Stimulated activated CD8-positive, alpha-beta memory T cell treated with anti-CD3 and anti-CD28 coated beads, Interleukin-4, amount 100 ng/mL, for 1 hour (primary cell): ENCODE results near the gene MN1.

Experiments
- DNase-seq, 2 donors: peaks; one replicate each; pipeline ENCODE4 v3.0.0-alpha.2; 2020; ENCODE audit warnings: low read depth in 2 of 2, low spot score in 1 of 2

The MN1 gene

DNA sequence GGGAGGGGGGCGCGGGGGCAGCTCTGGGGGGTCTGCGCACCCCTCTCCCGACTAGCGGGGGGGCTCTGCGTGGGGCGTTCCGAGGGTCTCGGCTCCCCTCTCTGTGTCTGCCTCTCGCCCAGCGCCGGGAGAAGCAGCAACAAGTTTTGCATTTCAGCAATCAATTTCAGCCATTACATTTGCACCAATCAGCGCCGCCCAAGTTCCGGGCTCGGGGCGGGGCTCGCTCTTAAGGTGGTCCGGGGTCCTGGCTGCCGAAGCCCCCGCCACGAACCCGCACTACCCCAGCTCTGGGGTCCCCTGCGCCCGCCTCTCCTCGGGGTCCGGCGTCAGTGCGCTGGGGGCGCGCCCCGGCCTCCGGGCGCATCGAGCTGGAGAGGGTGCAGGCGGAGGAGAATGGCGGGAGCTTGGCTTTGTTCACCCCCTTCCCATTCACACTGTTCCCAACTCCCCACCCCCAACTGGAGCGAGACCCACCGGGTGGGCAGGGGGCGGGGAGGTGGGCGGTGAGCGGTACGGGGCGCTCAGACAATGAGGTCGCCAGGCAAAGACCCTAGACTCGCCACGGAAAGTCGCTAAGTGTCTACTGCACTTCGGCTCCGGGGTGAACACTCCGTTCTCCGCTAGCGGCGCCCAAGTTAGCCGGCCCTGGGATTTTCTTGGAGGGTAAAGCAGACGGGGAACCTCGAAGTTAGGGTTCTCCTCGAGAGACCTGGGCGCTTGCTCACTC, at the start of gene MN1:
TSS of gene MN1 (minus strand) at position 141 of the 730 bp plus-strand sequence. CDS start 1,213 bp downstream, outside the sequence.
- peak in 1 of 2 donors; percentile 16 for DNase-seq

DNA sequence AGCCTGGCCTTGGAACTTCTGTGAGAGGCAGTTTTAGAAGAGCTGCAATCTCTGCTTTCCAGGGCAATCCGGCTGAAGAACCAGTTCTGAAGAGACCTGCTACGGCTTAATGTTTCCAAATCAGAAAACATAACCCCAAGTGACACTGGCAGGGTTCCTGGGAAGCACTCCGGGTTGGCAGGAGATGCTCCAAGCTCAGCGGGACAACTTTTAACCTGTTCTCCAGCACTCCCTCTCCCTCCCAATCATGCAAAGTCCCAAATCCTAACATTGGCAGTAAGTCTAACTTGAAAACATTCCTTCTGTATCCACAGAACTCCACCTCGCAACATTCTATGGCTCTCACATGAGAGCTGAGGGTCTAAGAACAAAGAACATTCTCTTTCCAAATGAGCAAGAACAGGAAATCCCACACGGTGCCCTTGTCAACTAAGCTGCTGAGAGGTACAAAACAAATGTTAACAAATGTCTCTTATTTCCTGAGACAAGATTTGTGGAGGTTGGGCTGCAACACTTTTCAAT, 48.5 kb upstream of the MN1 start:
- no peak for DNase-seq

DNA sequence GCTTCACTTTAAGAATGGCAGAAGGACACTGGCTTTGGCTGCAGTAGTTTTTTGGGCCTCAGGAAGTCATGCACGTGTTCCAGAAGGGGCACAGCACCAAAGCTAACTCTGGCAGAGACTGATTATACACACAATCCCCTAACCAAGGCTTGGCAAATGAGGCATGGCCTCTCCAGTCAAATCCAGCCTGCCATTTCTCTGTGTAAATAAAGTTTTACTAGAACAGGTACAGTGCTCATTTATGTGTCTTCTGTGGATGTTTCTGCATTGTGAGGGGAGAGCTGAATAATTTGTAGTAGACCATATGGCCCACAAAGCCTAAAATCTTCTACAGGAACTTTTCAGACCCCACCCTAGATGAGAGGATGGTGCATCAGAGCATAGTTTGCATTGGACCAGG, 46.4 kb upstream of the MN1 start:
- no peak for DNase-seq

DNA sequence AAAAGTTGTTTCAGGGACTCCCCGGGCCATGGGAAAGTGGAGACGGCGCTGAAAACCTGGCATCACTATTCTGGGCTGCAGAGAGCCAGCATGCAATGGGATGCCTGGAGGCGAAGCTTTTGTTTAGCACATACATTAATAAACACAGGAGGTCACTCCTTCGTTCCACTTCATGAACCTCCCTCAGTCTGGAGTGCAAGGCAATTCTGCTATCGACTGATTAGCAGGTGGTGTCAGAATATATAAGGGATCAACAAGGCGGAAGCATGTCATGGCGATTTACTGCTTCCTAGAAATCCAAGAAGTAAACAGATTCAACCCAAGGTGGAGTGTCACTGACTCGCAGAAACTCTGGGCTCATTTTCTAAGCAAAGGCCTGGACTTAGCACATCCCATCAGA, 45.4 kb upstream of the MN1 start:
- DNase-seq: no peak

DNA sequence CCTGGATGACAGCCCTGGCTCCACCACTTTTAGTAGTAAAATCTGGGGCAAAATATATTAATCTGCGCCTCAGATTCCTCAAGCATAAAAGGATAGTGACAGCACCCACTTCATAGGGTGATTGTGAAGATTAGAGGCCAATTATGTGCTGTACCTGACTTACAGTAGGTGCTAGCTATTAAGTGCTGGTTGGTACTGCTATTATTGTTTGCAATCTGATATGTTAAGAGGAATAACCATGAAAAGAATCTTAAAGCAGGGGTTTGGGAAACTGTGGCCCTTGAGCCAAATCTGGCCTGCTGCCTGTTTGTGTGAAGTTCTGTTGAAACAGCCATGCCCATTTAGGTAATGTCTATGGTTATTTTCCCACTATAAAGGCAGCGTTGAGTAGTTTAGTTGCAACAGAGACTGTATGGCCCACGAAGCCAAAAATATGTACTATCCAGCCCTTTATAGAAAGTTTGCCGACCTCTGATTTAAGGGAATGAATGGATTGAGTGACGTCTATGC, 44.7 kb upstream of the MN1 start:
- DNase-seq: no peak

DNA sequence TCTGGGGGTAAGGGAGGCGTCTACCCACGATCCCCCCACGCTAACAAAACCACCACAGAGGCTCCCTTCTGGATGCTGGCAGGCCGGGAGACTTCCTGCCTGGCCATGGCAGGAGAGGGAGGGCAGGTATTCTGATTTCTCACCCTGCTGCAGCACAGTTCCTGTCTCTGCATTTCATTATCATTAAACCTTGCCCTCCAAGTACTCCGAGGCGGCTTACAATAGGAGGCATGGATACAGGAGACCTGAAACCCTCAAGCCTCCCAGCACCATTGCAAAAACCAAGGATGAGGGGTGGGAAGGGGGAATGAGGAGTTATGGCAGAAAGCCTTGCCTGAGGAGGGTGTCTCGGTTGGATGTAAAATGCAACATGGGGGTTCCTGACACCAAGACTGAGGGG, 44.1 kb upstream of the MN1 start:
- no peak for DNase-seq

DNA sequence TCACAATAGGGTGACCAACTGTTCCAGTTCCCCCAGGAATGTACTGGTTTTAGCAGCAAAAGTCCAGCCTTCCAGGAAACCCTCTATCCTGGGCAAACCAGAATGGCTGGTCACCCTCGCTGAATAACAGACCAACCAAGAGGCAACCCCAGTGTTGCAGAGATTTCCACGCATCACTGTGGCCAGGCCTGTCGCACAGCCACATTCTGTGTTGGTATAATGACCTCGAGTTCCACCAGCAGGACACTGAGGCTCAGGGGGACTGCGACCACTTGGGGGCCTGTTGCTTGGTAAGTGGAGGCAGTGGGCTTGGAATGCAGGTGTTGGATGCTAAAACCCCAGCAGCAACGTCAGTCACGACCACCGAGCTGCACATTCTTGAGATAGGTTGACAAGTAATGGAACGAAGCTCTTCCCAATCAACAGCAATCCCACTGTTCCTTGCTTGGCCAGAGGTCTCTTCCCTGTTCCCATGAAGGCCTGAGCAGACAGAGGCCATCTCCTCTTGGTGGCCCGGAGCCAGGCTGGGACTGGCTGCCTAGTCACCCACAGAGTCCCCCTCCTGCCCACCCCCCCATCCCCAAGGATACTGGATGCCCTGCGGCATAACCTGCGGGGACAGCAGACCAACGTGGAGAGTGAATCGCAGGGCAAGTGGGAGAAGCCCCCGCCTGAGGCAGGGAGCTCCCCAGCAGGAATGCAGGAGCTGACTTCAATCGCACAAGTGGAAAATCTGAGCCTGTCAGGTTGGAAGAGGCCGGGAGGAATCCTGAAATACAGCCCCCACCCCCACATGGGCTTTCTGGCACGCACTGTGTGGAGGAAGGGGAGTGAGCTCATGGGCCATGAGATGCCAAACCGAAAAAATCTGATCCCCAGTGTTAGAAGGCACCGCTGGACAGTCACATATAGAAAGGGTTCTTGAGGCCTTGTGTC, 43.4 kb upstream of the MN1 start:
- DNase-seq: no peak

DNA sequence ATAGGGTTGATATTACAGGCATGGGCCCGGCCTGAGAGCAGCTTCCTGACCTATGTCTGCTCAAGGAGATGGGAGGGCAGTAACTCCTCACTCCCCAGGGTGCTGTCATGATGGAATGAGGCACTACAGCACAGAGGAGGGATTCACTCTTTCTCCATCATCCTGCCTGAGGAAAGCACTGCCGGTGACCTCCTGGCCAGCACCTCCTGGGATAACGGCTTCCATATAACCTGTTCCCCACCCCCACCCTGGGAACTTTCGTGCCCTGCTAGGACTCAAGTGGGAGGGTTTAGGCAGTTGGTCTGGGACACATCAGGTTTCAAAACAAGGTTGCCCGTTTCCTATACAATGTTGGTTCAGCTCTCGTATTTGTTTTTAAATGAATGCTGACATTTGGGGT, 42.7 kb upstream of the MN1 start:
- no peak for DNase-seq

DNA sequence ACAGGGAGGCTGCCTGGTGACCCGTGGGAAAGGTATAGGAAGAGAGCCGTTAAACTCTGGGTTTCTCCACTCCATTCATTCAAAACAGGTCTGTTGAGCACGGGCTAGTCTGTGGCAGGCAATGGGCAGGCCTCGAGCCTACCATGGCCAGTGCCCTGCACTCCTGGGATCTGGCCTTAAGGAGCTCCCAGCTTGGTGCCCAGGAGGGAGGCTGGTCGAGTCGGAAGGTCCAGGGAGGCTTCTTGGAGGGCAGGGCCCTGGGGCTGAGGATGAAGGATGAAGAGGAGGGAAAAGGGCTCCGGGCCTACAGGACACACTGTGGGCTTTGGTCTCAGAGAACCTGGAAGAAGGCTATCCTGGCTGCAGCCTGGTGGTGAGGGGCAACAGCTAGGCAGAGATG, 41.9 kb upstream of the MN1 start:
- no peak for DNase-seq

DNA sequence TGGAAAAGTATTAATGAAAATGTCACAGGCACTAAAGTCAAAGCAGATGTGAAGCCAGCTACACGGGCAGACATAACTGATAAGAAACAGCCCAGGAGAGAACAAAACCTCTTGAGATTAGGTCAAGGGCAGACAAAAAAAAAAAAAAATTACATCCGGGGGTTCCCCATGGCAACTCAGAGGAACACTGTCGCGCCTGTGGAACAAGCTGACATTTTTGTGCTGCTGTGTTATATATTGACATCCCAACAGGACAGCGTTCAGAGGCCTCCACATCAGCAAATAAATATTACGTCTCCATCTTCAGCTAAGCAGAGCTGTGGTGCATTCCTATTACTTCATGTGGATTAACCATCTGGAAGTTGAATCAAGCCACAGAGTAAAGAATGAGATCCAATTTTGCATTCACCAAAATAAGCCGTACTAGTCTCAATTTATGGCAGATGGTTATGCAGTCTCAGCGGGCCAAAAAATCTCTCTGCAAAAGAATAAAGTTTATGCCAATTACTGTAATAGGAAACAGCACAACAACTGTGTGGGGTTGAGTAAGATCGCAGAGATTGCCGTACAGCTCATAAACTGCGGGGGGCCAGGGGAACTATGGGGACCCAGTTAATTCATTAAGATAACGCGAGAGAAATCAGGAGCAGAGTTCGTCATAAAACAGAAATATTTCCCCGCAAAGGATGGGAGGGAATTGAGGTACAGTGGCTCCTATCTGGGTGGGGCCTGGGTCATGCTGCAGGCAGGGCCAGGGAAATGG, 41.3 kb upstream of the MN1 start:
- DNase-seq: no peak

DNA sequence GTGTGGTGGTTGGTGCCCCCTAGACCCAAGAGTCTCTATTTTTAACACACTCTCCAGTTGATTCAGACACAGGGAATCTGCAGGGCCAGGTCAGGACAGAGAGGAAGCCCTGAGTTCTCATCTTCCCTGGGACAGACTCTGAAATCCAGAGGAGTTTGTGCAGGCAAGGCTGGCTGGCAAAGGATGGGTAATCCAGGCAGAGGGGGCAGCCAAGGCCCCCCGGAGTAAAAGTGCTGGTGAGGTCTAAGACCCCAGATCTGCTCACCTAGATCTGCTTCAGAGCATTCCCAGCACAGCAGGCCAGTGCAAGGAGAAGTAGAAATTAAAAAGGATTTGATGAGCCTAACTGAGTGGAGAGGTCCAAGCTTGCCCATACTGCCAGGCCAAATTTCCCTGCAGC, 40.6 kb upstream of the MN1 start:
- DNase-seq: no peak

DNA sequence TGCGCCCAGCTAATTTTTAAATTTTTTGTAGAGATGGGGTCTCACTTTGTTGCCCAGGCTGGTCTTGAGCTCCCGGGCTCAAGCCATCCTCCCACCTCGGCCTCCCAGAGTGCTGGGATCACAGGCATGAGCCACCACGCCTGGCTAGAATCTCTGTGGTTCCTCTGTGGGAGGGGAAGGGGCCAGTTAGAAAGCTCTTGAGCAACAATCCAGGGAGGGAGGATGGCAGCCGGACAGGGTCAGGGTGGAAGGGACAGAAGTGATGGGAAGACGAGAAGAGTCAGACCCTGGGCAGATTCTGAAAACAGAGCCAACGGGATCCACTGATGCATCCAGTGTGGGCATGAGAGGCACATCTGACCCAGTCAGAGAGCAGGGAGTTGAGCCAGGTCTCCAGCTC, 38.9 kb upstream of the MN1 start:
- no peak for DNase-seq

DNA sequence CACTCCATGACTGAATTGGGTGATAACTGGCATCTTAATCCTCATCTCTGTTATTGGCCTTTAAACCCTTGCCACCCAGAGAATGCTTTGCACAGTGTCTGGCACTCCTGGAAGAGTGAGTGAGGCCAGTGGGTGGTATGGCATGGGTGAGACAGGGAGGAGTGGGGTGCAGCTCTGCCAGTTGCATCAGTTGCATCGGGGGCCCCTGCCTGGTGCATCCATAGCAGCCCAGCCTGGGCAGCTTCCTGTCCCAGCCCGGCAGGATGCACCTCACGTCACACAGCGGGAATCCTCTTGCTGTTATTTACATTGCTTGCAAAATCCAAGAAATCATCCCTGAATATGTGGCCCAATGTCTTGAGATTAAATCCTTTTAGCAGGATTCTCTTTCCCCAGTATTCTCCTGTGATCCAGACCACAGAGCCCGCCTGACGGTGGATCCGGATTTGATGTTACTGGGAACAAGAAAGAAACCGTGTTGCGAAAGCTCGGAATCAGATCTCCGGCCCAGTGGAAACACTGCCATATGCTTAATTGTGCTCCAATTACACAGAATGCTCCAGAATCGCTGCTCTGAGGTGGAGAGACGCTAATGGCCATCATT, 37.6 kb upstream of the MN1 start:
- no peak for DNase-seq

DNA sequence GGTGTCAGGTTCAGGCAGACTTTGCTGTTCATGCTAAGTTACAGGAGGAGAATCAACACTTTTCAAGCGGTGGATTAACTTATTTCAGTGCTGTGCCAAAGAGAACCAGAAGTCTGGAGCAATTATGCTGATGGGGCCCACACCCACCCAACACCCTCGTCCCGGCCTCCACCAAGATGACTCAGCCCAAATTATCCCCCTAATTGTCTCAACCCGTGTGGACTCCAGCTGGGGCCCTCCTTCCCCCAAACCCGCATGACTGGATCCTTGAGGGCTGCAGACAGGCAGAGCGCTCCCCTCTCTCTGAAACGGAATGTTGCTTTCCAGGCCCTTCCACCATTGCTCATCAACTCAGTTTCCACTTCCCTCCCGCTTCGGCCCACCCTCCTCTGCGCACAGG, 34.6 kb upstream of the MN1 start:
- no peak for DNase-seq

DNA sequence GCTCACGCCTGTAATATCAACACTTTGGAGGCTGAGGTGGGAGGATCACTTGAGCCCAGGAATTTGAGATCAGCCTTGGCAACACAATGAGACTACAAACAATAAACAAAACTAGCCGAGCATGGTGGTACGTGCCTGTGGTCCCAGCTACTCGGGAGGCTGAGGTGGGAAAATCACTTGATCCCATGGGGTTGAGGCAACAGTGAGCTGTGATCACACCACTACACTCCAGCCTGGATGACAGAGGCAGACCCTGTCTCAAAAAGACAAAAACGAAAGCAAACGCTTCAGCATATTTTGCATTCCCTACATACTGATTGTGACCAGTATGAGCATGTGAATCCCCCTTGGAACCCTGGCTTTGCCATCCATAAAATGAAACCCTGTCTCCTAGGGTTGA, 33.9 kb upstream of the MN1 start:
- DNase-seq: no peak

DNA sequence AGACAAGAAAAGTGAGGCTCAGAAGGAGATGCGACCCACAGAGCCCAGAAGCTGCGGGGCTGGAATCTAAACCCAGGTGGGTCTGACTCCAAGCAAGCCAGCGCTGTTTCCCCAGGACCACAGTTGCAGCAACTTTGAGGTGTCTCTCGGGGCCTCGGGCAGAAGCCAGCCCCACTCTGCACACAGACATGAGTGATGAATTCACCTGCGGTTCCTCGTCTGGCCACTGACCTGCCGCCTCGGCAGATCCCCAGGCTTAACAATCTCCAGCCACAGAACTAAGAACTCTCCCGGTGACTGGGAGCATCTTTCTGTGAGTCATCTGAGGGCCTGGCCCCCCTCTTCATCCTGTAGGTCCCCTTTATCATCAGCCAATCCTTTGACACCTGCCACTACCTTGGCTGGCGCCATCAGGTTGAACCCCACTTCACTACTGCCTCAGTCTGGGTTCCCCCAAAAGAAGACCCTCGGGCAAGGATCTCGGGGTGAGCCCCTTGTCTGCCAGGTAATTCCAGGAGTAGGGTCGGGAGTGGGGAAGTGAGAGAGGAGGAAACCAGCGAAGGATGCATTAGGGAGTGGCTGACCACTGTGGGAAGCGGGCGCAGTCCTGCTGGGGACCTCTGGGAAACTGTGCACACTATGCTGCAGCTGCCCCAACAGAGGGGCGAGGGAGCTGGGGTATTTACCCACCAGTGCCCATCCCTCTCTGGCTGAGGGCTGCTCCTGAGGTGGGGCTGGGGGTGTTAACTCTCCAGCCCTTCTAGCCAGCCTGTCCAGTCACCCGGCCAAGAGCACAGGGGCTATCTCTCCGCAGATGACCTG, 33.0 kb upstream of the MN1 start:
- no peak for DNase-seq

DNA sequence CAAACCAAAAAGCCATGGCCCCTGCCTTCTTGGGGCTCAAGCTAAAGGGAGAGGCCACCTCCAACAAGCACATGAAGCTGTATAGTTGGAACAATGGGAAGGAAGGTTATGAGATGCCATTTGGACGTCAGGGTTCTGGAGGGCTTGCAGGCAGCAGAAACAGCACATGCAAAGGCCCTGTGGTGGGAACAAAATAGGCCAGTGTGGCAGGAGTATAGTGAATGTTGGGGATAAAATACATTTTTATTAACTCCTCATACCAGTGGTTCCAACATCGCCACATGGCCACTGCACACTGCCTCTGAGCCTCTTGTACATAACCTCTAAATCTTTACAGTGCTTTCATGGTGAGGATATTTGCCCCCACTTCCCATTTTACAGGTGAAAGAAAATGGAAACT, 32.2 kb upstream of the MN1 start:
- DNase-seq: no peak

DNA sequence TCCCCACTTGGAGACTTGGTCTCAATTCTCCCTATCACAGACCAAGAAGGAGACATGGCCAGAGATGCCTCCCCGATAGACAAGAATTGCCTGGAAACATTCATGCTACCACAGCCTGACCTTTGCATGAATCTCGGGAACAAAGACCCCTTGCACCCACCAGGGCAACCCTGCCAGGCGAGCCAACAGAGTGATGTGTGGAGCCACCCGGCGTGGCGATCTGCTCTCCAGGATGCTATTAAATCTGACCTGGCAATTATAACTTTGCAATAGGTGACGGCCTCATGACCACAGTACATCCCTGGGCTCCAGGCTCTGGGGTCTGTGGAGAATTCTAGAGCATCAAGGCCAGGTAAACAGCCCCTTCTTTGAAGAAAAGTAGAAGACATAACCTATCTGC, 31.1 kb upstream of the MN1 start:
- DNase-seq: no peak

DNA sequence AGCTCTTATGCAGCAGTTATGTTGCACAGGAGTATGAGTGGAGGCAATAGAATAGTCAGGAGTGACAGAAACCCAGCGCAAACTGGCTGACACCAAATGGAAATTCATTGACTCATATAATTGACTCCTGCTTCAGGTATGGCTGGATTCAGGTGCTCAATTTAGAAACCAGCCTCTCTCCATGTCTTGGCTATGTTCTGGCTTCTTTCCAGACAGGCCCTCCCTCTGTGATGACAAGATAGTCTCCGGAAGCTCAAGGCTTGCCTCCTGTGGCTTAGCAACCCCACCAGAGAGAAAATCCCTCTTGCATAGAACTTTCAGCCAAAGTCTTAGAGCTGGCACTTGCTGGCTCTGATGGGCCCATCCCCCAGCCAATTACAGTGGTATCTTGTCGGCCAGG, 28.1 kb upstream of the MN1 start:
- DNase-seq: no peak
